ENCODE results near the gene ZBTB8A. TPM values are rescaled to one million over a fixed set of nuclear protein-coding genes. Genes with fewer than 3 reads are reported as not detected.
"Not testable (repeated sequence)": the region's sequence is repeated elsewhere in the genome, so short reads cannot be mapped to it uniquely, and the experiment has no call there.

Gene ZBTB8A
- total RNA-seq, 2 experiments from 2014 or later: 0.06 TPM; not detected in 1

DNA sequence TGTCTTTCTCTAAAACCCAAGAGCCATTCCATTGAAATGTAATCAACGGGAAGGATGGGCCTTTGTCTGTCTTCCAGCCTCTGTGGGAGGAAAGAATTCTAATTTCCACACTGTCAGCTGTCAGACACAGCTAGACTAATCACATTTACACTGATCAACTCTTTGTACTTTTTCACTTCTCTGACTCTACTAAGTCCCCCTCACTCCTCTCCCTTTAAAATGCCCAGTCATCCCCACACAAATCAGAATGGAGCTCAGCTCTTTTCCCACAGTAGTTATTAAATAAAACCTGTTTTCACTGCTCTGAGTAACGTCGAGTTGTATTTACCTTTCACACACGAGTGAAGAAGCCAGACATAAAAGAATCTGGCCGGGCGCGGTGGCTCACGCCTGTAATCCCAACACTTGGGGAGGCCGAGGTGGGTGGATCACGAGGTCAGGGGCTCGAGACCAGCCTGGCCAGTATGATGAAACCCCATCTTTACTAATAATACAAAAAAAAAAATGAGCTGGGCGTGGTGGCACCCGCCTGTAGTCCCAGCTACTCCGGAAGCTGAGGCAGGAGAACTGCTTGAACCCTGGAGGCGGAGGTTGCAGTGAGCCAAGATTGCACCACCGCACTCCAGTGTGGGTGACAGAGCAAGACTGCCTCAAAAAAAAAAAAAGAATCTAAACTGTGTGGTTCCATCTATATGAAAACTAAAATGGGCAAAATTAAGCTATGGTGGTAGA is 97.9 kb downstream of the ZBTB8A start:
- Mint-ChIP-seq H3K27ac (no peak overlapping the region), H3K4me3 (no peak overlapping the region), H3K27me3 (no peaks in the 10 kb centered on the region), H3K36me3 (peaks cover 6% of the 10 kb centered on the region), H3K9me3 (no peaks in the 10 kb centered on the region), H3K4me1 (peaks cover 20% of the 10 kb centered on the region)
- DNase-seq: no peak
- ATAC-seq (ENCODE audit: low read depth): no peak
- POLR2A ChIA-PET: interaction anchor here (2.0 kb wide), 1 partner anchor 14 kb away, joined by 5 read pairs; the partner anchor contains the start of genes RBBP4 and ZBTB8OS

DNA sequence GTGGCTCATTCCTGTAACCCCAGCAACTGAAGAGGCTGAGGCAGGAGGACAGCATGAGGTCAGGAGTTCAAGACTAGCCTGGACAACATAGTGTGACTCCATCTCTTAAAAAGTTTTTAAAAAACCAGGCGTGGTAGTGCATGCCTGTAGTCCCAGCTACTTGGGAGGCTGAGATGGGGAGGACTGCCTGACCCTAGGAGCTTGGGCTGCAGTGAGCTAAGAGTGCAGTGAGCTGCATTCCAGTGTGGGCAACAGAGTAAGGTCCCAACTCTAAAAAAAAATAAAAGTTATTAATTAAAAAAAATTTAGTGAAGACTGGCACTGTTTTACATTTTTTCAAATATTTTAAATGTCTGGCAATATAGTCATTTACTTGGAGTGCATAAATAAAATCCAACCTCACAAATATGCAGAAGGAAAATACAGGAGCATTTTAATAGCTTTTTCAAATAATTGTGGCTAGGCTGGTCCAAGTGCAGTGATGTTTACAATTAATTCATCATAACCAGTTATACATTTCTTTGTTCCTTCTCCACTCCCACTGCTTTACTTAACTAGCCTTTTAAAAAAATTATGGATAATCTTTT is 100.4 kb downstream of the ZBTB8A start:
- Mint-ChIP-seq H3K4me3 (no peak overlapping the region), H3K4me1 (peaks cover 8% of the 10 kb centered on the region), H3K27ac (no peak overlapping the region), H3K9me3 (no peaks in the 10 kb centered on the region), H3K36me3 (peaks cover 7% of the 10 kb centered on the region), H3K27me3 (no peaks in the 10 kb centered on the region)
- POLR2A ChIA-PET: interaction anchor here (1.7 kb wide), 1 partner anchor 11 kb away, joined by 6 read pairs; the partner anchor contains the start of genes RBBP4 and ZBTB8OS
- DNase-seq: no peak
- ATAC-seq (ENCODE audit: low read depth): no peak

DNA sequence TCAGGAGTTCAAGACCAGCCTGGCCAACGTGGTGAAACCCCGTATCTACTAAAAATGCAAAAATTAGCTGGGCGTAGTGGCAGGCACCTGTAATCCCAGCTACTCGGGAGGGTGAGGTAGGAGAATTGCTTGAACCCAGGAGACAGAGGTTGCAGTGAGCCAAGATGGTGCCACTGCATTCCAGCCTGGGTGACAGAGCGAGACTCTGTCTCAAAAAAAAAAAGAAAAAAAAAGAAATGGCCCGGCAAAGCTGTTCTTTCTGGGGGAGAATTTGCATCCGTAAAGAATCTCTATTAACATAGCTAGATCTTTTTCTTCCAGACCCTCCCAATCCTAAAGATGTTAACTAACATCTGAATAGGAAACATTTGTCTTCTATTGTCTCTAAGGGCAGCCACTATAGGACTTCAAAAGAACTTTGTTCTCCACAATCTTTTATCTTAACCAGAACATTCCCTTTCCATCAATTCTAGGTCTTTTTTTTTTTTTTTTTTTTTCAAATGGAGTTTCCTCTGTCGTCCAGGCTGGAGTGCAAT is 103.1 kb downstream of the ZBTB8A start:
- H3K36me3 Mint-ChIP-seq, H3K9me3 Mint-ChIP-seq, H3K27ac Mint-ChIP-seq: not testable (repeated sequence)

DNA sequence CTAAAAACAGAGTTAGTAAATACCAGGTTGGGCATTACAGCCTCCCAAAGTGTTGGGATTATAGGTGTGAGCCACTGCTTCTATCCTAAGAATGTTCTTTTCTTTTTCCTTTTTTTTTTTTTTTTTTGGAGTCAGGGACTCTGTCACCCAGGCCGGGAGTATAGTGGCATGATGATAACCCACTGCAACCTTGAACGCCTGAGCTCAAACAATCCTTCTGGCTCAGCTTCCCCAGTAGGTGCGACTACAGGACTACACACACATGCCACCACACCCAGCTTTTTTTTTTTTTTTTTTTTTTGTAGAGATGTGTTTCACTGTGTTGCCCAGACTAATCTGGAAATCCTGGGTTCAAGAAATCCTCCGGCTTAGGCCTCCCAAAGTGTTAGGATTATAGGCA is 105.2 kb downstream of the ZBTB8A start:
- no peak overlapping the region for H3K4me3 Mint-ChIP-seq
- DNase-seq (no peak), ATAC-seq (ENCODE audit: low read depth) (no peak)
- H3K36me3 Mint-ChIP-seq: peaks cover 7% of the 10 kb centered on the region
- H3K27me3 Mint-ChIP-seq: no peaks in the 10 kb centered on the region
- POLR2A ChIA-PET: no interaction called here
- peaks cover 14% of the 10 kb centered on the region for H3K4me1 Mint-ChIP-seq
- H3K9me3 Mint-ChIP-seq: no peaks in the 10 kb centered on the region
- H3K27ac Mint-ChIP-seq: no peak overlapping the region

More for the DNA sequence above, 103.1 kb downstream of the ZBTB8A start:
- not testable (repeated sequence) for H3K27me3 Mint-ChIP-seq; DNase-seq; H3K4me3 Mint-ChIP-seq; H3K4me1 Mint-ChIP-seq; ATAC-seq (ENCODE audit: low read depth)
- POLR2A ChIA-PET: interaction anchor here (1.1 kb wide), 1 partner anchor 8 kb away, joined by 3 read pairs; no protein-coding TSS in a partner anchor

DNA sequence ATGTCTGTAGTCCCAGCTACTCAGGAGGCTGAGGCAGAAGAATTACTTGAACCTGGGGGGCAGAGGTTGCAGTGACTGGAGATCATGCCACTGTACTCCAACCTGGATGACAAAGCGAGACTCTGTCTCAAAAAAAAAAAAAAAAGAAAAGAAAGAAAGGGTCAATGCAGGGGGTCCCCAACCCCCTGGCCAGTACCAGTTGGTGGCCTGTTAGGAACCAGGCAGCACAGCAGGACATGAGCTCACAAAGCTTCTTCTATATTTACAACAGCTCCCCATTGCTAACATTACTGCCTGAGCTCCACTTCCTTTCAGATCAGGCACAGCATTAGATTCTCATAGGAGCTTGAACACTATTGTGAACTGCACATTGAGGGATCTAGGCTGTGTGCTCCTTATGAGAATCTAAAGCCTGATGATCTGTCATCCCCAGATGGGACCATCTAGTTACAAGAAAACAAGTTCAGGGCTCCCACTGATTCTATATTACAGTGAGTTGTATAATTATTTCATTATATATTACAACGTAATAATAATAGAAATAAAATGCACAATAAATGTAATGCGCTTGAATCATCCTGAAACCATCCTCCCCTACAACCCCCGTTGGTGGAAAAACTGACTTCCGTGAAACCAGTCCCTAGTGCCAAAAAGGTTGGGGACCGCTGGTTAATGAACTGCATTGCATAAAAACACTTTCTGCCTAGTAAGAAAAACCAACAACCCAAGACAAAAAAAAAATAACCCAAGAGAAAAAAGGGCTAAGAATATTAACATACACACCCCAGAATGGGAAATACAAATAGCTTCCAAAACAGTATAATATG is 108.3 kb downstream of the ZBTB8A start:
- Mint-ChIP-seq H3K36me3 (peaks cover 8% of the 10 kb centered on the region), H3K27ac (peak overlapping the region; percentile 67), H3K4me3 (peak overlapping the region; percentile 91), H3K9me3 (no peaks in the 10 kb centered on the region), H3K27me3 (no peaks in the 10 kb centered on the region), H3K4me1 (peaks cover 14% of the 10 kb centered on the region)
- POLR2A ChIA-PET: no interaction called here
- DNase-seq (no peak), ATAC-seq (ENCODE audit: low read depth) (no peak)

DNA sequence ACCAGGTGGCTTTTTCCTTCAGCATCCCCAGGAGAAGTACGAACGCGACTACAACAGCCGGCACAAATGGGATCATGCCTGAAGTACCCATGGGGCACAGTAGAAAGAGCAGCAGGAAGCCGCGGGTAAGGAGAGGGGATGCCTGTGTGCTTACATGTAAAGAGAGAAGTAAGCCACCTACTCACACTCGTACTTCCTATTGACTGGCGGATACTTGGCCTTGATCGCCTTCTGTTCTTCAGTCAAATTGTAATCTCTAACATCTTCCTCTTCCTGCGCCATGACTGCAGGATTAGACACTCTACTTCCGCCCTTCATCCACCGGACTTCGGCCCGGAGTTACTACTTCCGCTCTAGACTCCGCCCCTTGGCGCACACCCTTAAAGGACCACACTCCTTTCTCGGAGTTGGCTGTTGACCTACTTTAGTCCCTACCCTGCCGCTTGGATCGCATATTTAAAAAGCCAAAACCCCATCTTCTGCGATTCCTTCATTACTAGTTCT is 111.1 kb downstream of the ZBTB8A start, which contains the start of gene ZBTB8OS:
ZBTB8OS (minus strand) TSS at position 303 of the 504 bp plus-strand sequence; CDS start at position 282, 21 bp downstream.
- ATAC-seq (ENCODE audit: low read depth): peak; percentile 71
- POLR2A ChIA-PET: interaction anchor here (0.6 to 3.0 kb wide), 17 partner anchors 8 to 727 kb away, joined by 3 to 14 read pairs (median 4); partner anchors contain the start of genes BSDC1, KPNA6, MARCKSL1 and S100PBP
- H3K4me3 Mint-ChIP-seq: peak within 1 kb of the TSS; percentile 91
- H3K27ac Mint-ChIP-seq: peak within 1 kb of the TSS; percentile 98
- peak; percentile 78 for DNase-seq
- H3K36me3 Mint-ChIP-seq: peaks cover 20% of the 10 kb centered on the region
- no peaks in the 10 kb centered on the region for H3K9me3 Mint-ChIP-seq
- H3K27me3 Mint-ChIP-seq: no peaks in the 10 kb centered on the region
- H3K4me1 Mint-ChIP-seq: peaks cover 29% of the 10 kb centered on the region

DNA sequence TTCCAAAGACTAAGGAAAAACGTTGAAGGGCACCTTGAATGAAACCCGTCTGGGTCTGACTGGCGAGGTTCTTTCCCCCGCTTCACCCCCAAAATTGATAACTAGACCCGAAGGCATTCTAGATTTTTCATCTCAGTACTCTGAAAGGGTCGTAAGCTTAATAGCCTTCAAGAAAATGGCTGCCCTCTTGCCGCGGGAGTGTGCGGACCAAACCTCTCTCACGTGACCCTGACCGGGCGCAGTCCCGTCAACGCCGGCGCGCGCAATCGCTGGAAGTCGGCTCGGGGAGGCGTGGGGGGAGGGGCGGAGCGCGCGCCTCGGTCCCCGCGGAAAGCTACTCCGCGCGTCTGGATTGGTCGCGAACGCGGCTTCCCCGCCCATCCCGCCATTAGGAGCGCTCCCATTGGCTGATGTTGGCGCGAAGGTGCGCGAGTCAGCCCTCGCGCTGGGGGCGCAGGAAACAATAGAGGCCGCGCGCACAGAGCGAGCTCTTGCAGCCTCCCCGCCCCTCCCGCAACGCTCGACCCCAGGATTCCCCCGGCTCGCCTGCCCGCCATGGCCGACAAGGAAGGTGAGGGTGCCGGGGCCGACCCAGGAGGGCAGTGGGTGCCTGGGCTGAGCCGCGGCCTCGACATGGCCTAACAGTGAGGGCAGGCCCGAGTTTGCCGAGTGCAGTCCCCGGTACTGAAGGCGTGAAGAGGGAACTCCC is 111.7 kb downstream of the ZBTB8A start, which contains the start of gene RBBP4:
RBBP4 (plus strand) TSS at position 457 of the 709 bp plus-strand sequence; CDS start at position 556, 99 bp downstream.
- peak; percentile 89 for ATAC-seq (ENCODE audit: low read depth)
- DNase-seq: peak; percentile 100
- POLR2A ChIA-PET: interaction anchor here (0.6 to 3.0 kb wide), 19 partner anchors 9 to 728 kb away, joined by 3 to 14 read pairs (median 4); partner anchors contain the start of genes BSDC1, HDAC1, KPNA6 and MARCKSL1
- H3K36me3 Mint-ChIP-seq: peaks cover 24% of the 10 kb centered on the region
- peaks cover 33% of the 10 kb centered on the region for H3K4me1 Mint-ChIP-seq
- peak within 1 kb of the TSS; percentile 91 for H3K4me3 Mint-ChIP-seq
- peak within 1 kb of the TSS; percentile 98 for H3K27ac Mint-ChIP-seq
- H3K9me3 Mint-ChIP-seq: no peaks in the 10 kb centered on the region
- no peaks in the 10 kb centered on the region for H3K27me3 Mint-ChIP-seq

DNA sequence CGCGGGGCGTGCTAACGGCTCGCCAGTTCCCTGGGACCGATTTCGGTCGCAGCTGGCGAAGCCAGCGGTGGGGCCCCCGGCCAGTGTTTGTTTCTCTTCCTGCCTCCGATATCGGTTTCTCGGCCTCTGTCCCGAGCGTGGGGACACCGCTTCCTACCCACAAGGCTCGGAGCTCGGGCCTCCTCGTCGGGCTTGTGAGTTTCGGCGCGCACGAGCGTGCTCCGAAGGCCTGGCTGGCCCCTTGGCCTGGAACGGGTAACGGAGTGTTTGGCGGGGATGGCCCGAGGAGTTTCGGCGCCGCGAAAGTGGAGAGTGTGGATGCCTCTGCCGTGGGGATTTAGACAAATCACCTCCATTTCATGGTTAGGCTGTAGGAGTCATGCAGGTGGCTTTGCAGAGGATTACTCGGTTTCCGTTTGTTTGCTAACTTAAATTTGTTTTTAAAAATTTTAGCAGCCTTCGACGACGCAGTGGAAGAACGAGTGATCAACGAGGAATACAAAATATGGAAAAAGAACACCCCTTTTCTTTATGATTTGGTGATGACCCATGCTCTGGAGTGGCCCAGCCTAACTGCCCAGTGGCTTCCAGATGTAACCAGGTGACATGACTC is 112.3 kb downstream of the ZBTB8A start:
- Mint-ChIP-seq H3K27me3 (no peaks in the 10 kb centered on the region), H3K27ac (peak overlapping the region; percentile 98), H3K4me1 (peaks cover 34% of the 10 kb centered on the region), H3K9me3 (no peaks in the 10 kb centered on the region), H3K36me3 (peaks cover 24% of the 10 kb centered on the region), H3K4me3 (peak overlapping the region; percentile 91)
- no peak for DNase-seq
- ATAC-seq (ENCODE audit: low read depth): peak; percentile 5
- POLR2A ChIA-PET: interaction anchor here (0.6 to 3.0 kb wide), 13 partner anchors 11 to 360 kb away, joined by 3 to 14 read pairs (median 4); partner anchors contain the start of genes BSDC1, HDAC1, MARCKSL1 and S100PBP

DNA sequence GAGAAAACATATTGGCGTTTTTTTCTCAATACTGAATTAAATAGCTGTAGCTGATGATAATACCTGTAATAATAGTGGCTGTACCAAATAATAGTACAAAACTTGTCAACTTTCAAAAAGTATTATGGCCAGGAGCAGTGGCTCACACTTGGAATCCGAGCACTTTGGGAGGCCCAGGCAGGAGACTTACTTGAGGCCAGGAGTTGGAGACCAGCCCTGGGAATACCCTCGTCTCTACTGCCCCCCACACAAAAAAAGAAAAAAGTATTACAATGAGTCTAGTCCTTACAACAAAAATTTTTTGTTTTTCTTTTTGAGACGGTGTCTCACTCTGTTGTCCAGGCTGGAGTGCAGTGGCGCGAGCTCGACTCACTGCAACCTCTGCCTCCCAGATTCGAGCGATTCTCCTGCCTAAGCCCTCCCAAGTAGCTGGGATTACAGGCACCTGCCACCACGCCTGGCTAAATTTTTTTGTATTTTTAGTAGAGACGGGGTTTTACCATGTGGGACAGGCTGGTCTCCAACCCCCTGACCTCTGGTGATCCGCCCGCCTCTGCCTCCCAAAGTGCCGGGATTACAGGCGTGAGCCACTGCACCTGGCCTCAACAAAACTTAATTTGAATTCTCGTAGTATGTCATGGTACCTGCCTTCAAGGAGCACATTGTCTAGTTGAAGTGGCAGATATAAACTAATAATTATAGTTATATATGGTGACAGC is 113.2 kb downstream of the ZBTB8A start:
- no peak for ATAC-seq (ENCODE audit: low read depth)
- peaks cover 36% of the 10 kb centered on the region for H3K4me1 Mint-ChIP-seq
- DNase-seq: no peak
- H3K9me3 Mint-ChIP-seq: no peaks in the 10 kb centered on the region
- H3K36me3 Mint-ChIP-seq: peaks cover 27% of the 10 kb centered on the region
- POLR2A ChIA-PET: interaction anchor here (1.2 to 3.0 kb wide), 3 partner anchors 10 to 25 kb away, joined by 3 to 14 read pairs (median 4); no protein-coding TSS in a partner anchor
- H3K4me3 Mint-ChIP-seq: peak overlapping the region; percentile 91
- H3K27ac Mint-ChIP-seq: peak overlapping the region; percentile 98
- no peaks in the 10 kb centered on the region for H3K27me3 Mint-ChIP-seq

Measured in activated naive CD8-positive, alpha-beta T cell treated with anti-CD3 and anti-CD28 coated beads, Interleukin-2, amount 10 ng/mL, durations not matched to agents 7 days and 5 days (primary cell).